ENCODE data around the gene MYL4. TPM values are rescaled to one million over a fixed set of nuclear protein-coding genes. Genes with fewer than 3 reads are reported as not detected.

MYL4 gene
- total RNA-seq, 1 experiment from 2014 or later = 0.66 TPM

- Mint-ChIP-seq H3K27ac (no peak overlapping the region), H3K4me3 (no peak overlapping the region), H3K27me3 (ENCODE audit: low read depth) (no peaks in the 10 kb centered on the region), H3K9me3 (no peaks in the 10 kb centered on the region), H3K4me1 (no peaks in the 10 kb centered on the region), H3K36me3 (ENCODE audit: insufficient read depth in 1 of 3, low read depth in 3 of 3) (peaks cover 6 to 55% (median 54%) of the 10 kb centered on the region in 3 experiments; a peak in 6 of 7 replicates)
- no peaks in the 10 kb centered on the region for H3K4me1 ChIP-seq (ENCODE audit: insufficient read depth, low read length)
- no peaks in the 10 kb centered on the region for H4K20me1 ChIP-seq (ENCODE audit: control insufficient read depth, insufficient read depth, insufficient read length)
- DNase-seq = no peak
- H3K18ac ChIP-seq (ENCODE audit: insufficient read length, low read depth, low read length) = no peak overlapping the region
- H3K27me3 ChIP-seq (ENCODE audit: insufficient read depth, low read length) = no peaks in the 10 kb centered on the region
- H2BK15ac ChIP-seq (ENCODE audit: low read depth, low read length) = no peak overlapping the region
- no peak overlapping the region for H2BK20ac ChIP-seq (ENCODE audit: low read depth, low read length, poor library complexity, severe bottlenecking)
- no peak overlapping the region for H4K5ac ChIP-seq (ENCODE audit: insufficient read length, low read depth, low read length)
- H2BK120ac ChIP-seq (ENCODE audit: low read depth, low read length, poor library complexity, severe bottlenecking) = no peak overlapping the region
- no peak overlapping the region for H2BK12ac ChIP-seq (ENCODE audit: insufficient read length, low read depth, low read length)
- H3K79me2 ChIP-seq (ENCODE audit: insufficient read depth, low read length) = no peaks in the 10 kb centered on the region
- no peak overlapping the region for H3K27ac ChIP-seq (ENCODE audit: insufficient read length, low read depth, low read length)
- H3K14ac ChIP-seq (ENCODE audit: insufficient read depth, low read length) = no peak overlapping the region
- H3K79me1 ChIP-seq (ENCODE audit: insufficient read depth, low read depth, low read length, poor library complexity, severe bottlenecking) = peaks cover 3% of the 10 kb centered on the region
- H3K23me2 ChIP-seq (ENCODE audit: insufficient read length, low read depth, low read length, poor library complexity, severe bottlenecking) = no peaks in the 10 kb centered on the region
- no peak for TF ChIP-seq CTCF (conservative IDR thresholded peaks at IDR 0.05)
- H4K8ac ChIP-seq (replicated peaks; ENCODE audit: insufficient read length, low read depth, low read length) = no peak overlapping the region
- no peak overlapping the region for H3K9ac ChIP-seq (ENCODE audit: extremely low read depth, insufficient read length, low read length)
- H3K4ac ChIP-seq (ENCODE audit: low read depth, low read length) = no peak overlapping the region
- no peak overlapping the region for H3K23ac ChIP-seq (ENCODE audit: insufficient read length, low read depth, low read length)
- no peak overlapping the region for H2AFZ ChIP-seq (ENCODE audit: low read length)
- no peak overlapping the region for H2BK5ac ChIP-seq (ENCODE audit: insufficient read length, low read length)
- no peak overlapping the region for H3K4me2 ChIP-seq (ENCODE audit: insufficient read depth, insufficient read length, low read length)
- no CpG with 5 or more reads among the region's 2 CpGs for WGBS (ENCODE audit: extremely low coverage, insufficient read length, low lambda C conversion rate)
- H3K9me3 ChIP-seq (ENCODE audit: control insufficient read depth, low read depth, low read length) = no peaks in the 10 kb centered on the region
- H3T11ph ChIP-seq (ENCODE audit: low read length) = no peak overlapping the region
- no peak overlapping the region for H3K56ac ChIP-seq (ENCODE audit: insufficient read length, low read depth, low read length)
- no peak overlapping the region for H4K91ac ChIP-seq (ENCODE audit: insufficient read length, low read depth, low read length)
- H2AK5ac ChIP-seq (ENCODE audit: insufficient read length, low read length) = no peak overlapping the region
These were observed 47.0 kb upstream of the MYL4 start for GRCh38 chr17:47162013-47162622.
